Endothelial cell of hepatic sinusoid (primary cell): ENCODE measurements around the gene ARSD.

ENCODE experiments used
- in situ Hi-C: cut with HindIII; loops from 2 replicates; pipeline ENCODE4 v1.10.0; 2017; ENCODE audit warnings: low sequenced_read_pairs

ARSD gene

GRCh38 chrX:2934715-2935710, 5.9 kb upstream of the ARSD start:
- in situ Hi-C loops: no loop called here

- in situ Hi-C loops: no loop called here
Measured at GRCh38 chrX:2933125-2933900, 4.2 kb upstream of the ARSD start.

GRCh38 chrX:2931612-2932011, 2.5 kb upstream of the ARSD start:
- in situ Hi-C loops: no loop called here

DNA sequence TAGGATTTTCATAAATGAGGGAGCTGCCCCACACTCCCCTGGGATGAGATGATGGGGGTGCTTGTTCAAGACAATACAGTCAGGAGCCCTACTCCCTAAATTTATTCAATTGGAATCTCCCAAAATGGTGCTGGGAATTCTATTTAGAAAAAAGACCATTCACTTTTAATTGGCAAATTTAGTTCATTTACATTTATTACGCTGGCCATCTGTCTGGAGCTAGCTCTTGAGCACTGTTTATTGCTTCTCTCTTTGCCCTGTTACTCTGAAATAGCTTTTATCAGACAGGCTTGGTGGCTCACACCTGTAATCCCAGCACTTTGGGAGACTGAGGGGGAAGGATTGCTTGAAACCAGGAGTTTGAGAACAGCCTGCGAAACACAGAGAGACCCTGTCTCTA, 2.0 kb upstream of the ARSD start:
- in situ Hi-C loops: no loop called here

GRCh38 chrX:2928191-2928582, 952 bp downstream of the ARSD start:
- in situ Hi-C loops: loop anchor here (5.0 kb wide), 1 partner anchor 56 kb away; no protein-coding TSS in a partner anchor

GRCh38 chrX:2926664-2927275, 2.4 kb downstream of the ARSD start:
- in situ Hi-C loops: loop anchor here (5.0 kb wide), 1 partner anchor 54 kb away; no protein-coding TSS in a partner anchor

DNA sequence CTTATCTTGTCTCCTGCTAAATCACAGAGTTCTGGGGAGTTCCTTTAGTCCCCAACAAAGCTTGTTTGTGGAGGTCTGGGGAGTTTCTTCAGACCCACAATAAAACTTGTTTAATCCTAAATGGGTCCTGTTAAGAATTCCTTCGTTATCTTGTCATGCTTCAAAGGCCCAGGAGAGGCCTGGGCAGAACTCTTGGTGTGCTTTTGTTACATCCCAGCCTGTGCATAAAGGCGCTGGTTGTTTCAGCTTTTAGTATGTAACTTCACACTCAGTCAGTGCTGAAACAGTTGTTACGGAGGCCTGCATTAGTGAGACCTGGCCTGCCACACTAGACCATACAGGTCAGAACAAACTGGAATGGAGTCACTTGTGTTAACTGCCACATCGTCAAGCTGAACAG, 2.9 kb downstream of the ARSD start:
- in situ Hi-C loops: loop anchor here (5.0 kb wide), 1 partner anchor 54 kb away; no protein-coding TSS in a partner anchor

- in situ Hi-C loops: loop anchor here (25.0 kb wide), 1 partner anchor 237 kb away; the partner anchor contains the start of gene CD99
Measured at GRCh38 chrX:2924151-2924550, 5.0 kb downstream of the ARSD start.

GRCh38 chrX:2921750-2922149, 7.4 kb downstream of the ARSD start:
- in situ Hi-C loops: loop anchor here (25.0 kb wide), 1 partner anchor 234 kb away; the partner anchor contains the start of gene CD99

- in situ Hi-C loops: loop anchor here (25.0 kb wide), 1 partner anchor 234 kb away; the partner anchor contains the start of gene CD99
Measured at GRCh38 chrX:2921193-2921592, 7.9 kb downstream of the ARSD start.

DNA sequence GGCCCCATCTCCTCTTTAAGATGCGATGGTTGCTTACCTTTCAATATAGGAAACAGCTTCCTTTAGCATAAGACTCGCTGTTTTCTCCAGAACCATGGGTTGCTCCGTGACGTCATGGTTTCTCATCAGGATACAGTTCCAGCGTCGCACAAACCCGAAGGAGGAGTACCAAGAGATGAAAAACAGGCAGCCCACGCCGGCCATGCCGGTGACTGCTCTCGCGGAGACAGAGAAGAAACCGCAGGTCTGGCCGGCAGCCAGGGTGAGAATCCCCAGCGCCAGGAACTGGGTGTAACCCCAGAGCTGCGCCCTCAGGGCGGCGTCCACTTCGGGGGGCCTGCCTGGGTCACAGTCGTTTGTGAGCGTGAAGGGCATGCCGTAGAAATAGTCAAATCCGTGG, 11.4 kb downstream of the ARSD start:
- in situ Hi-C loops: loop anchor here (25.0 kb wide), 1 partner anchor 230 kb away; the partner anchor contains the start of gene CD99

- in situ Hi-C loops: loop anchor here (25.0 kb wide), 1 partner anchor 226 kb away; the partner anchor contains the start of gene CD99
Measured at GRCh38 chrX:2913118-2913517, 16.0 kb downstream of the ARSD start.

GRCh38 chrX:2910109-2910508, 19.0 kb downstream of the ARSD start:
- in situ Hi-C loops: loop anchor here (25.0 kb wide), 1 partner anchor 223 kb away; the partner anchor contains the start of gene CD99

- in situ Hi-C loops: loop anchor here (25.0 kb wide), 1 partner anchor 221 kb away; the partner anchor contains the start of gene CD99
Measured at GRCh38 chrX:2908125-2908685, 20.9 kb downstream of the ARSD start.

DNA sequence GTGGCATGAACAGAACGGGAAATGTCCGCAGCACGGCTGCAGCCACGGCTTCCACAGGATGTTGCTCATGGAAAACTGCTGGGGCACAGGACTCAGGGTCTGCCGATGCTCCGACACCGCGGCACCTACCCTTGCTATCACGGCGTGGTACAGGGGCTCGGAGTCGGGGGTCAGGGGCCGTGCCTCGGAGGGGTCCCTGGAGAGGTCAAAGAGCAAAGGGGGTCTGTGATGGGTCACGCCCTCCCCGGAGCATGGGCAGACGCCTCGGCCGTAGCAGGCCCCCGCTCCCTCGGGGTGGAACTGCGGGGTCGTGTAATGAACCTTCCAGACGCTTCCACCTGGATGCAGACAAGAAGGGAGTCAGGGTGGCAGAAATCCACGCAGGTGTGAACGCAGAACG, 21.8 kb downstream of the ARSD start:
- in situ Hi-C loops: loop anchor here (25.0 kb wide), 1 partner anchor 220 kb away; the partner anchor contains the start of gene CD99

DNA sequence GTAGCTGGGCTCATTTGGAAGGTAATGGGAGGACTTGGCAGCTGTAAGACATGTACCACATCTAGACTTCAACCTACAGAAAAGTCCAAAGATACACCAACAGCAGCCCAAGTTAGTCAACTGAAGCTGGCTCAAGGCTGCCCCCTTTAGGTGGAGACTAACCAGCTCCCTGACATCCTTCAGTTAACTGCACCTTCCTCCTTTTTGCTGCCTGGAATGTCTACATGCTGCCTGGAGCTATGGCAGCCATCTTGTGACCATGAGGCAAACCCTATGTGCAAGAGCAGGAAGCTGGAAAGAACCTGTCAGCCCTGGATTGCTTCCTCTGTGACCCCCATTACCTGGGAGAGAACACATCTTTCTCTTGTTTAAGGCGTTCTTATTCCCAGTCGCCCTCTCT, 25.8 kb downstream of the ARSD start:
- in situ Hi-C loops: loop anchor here (25.0 kb wide), 1 partner anchor 216 kb away; the partner anchor contains the start of gene CD99

- in situ Hi-C loops: loop anchor here (25.0 kb wide), 1 partner anchor 216 kb away; the partner anchor contains the start of gene CD99
Measured at GRCh38 chrX:2902841-2903240, 26.3 kb downstream of the ARSD start.

DNA sequence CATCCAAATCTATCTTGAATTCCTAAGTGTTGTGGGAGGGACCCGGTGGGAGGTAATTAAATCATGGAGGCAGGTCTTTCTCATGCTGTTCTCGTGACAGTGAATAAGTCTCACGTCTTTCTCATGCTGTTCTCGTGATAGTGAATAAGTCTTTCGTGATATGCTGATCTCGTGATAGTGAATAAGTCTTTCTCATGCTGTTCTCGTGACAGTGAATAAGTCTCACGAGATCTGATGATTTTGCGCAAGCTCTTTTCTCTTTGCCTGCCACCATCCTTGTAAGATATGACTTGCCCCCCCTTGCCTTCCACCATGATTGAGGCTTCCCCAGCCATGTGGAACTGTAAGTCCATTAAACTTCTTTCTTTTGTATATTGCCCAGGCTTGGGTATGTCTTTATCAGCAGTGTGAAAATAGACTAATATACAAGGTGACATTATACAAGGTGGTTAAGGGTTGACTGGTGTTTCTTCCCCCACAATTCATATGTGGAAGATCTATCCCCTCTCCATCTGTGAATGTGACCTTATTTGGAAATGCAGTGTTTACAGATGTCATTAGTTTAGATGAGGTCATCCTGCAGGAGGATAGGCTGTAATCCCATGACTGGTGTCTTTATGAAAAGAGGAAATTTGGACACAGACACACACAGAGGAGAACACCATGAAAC, 27.6 kb downstream of the ARSD start:
- in situ Hi-C loops: loop anchor here (25.0 kb wide), 1 partner anchor 214 kb away; the partner anchor contains the start of gene CD99

DNA sequence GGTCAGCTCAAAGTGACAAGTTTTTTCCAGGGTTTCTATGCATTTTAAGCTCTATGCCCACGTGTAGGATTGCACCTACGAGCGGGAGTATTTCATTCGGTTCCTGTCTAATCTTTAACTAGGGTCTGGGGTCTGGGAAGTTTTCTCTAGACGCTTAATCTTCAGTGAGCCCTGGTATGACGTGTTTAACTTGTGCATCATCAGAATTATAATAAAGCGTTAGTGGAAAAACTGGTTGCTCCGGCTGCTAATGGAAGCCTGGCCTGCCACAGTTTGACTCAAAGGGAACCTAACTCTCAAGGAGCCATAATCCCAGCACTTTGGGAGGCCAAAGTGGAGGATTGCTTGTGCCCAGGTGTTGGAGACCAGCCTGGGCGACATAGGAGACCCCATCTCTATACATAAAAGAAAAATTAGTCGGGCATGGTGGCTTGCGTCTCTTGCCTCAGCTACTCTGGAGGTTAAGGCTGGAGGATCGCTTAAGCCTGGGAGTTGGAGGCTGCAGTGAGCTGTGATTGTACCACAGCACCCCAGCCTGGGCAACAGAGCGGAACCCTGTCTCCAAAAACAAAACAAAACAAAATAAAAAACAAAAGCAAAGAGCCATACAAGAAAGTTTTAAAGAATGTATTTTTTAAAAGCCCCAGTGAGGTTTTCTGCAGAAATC, 30.2 kb downstream of the ARSD start:
- in situ Hi-C loops: no loop called here
